ENCODE data around the gene LRRC49. TPM values are rescaled to one million over a fixed set of nuclear protein-coding genes. Genes with fewer than 3 reads are reported as not detected.
"Not testable (repeated sequence)": the region's sequence is repeated elsewhere in the genome, so short reads cannot be mapped to it uniquely, and the experiment has no call there.

Gene LRRC49
- polyA plus RNA-seq, 1 donor (not counting 4 experiments of a cell fraction or from before 2014, with no cell fraction given): 9.9 TPM

DNA sequence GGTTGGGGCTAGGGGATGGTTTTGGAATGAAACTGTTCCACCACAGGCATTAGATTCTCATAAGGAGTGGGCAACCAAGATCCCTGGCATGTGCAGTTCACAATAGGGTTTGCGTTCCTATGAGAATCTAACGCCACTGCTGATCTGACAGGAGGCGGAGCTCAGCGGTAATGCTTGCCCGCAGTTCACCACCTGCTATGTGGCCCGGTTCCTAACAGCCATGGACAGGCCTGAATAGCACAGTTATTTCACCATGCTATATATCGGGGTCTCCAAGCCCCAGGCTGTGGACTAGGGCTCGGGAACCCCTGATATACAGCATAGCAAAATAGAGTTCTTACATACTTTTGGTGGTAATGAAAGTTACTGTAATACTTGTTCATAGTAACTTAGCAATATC, 122.7 kb downstream of the LRRC49 start:
- no peaks in the 10 kb centered on the region for H3K9me3 ChIP-seq (ENCODE audit: control insufficient read depth, low read depth, low read length)
- no peaks in the 10 kb centered on the region for H3K79me2 ChIP-seq (ENCODE audit: control insufficient read depth, insufficient read depth, low read length)
- no peak overlapping the region for H3K9ac ChIP-seq (ENCODE audit: control insufficient read depth, extremely low read depth, insufficient read depth, low read length)
- no peaks in the 10 kb centered on the region for H4K20me1 ChIP-seq (ENCODE audit: control insufficient read depth, extremely low read depth, insufficient read depth, low read length)
- no peak for FAIRE-seq
- H3K4me2 ChIP-seq (ENCODE audit: control insufficient read depth, extremely low read depth, insufficient read depth, low read depth, low read length): no peak overlapping the region
- no peak overlapping the region for H2AFZ ChIP-seq (ENCODE audit: control insufficient read depth, low read length)
- peaks cover 15% of the 10 kb centered on the region for H3K4me1 ChIP-seq (ENCODE audit: control insufficient read depth, extremely low read depth, insufficient read depth, low read length)
- no peak overlapping the region for H3K27ac ChIP-seq (ENCODE audit: control insufficient read depth, insufficient read depth, low read length)
- dilution Hi-C loops (cut with MboI; ENCODE audit: extremely low pct_ligation_motif_present, low sequenced_read_pairs): no loop called here
- H3K4me3 ChIP-seq (ENCODE audit: control insufficient read depth in 2 of 3, extremely low read depth in 1 of 3, insufficient read depth in 2 of 3, low read depth in 1 of 3, low read length in 3 of 3): no peak overlapping the region
- TF ChIP-seq, protein P1, sequence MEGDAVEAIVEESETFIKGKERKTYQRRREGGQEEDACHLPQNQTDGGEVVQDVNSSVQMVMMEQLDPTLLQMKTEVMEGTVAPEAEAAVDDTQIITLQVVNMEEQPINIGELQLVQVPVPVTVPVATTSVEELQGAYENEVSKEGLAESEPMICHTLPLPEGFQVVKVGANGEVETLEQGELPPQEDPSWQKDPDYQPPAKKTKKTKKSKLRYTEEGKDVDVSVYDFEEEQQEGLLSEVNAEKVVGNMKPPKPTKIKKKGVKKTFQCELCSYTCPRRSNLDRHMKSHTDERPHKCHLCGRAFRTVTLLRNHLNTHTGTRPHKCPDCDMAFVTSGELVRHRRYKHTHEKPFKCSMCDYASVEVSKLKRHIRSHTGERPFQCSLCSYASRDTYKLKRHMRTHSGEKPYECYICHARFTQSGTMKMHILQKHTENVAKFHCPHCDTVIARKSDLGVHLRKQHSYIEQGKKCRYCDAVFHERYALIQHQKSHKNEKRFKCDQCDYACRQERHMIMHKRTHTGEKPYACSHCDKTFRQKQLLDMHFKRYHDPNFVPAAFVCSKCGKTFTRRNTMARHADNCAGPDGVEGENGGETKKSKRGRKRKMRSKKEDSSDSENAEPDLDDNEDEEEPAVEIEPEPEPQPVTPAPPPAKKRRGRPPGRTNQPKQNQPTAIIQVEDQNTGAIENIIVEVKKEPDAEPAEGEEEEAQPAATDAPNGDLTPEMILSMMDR (optimal IDR thresholded peaks at IDR 0.05 in 1 of 3, IDR thresholded peaks at IDR 0.05 in 1 of 3, conservative IDR thresholded peaks at IDR 0.05 in 1 of 3; ENCODE audit: extremely low read depth in 1 of 3, insufficient read depth in 2 of 3, low read length in 3 of 3): no peak
- TF ChIP-seq EZH2 (IDR thresholded peaks at IDR 0.05; ENCODE audit: low read length): no peak
- no peak for DNase-seq (ENCODE audit: low read depth, low spot score)
- no peaks in the 10 kb centered on the region for H3K27me3 ChIP-seq (ENCODE audit: control insufficient read depth, extremely low read depth, insufficient read depth, low read length)
- no peaks in the 10 kb centered on the region for H3K9me1 ChIP-seq (ENCODE audit: control insufficient read depth, extremely low read depth, insufficient read depth, low read length)
- no peaks in the 10 kb centered on the region for H3K36me3 ChIP-seq (ENCODE audit: control insufficient read depth in 2 of 2, extremely low read depth in 1 of 2, insufficient read depth in 2 of 2, low read length in 2 of 2)

DNA sequence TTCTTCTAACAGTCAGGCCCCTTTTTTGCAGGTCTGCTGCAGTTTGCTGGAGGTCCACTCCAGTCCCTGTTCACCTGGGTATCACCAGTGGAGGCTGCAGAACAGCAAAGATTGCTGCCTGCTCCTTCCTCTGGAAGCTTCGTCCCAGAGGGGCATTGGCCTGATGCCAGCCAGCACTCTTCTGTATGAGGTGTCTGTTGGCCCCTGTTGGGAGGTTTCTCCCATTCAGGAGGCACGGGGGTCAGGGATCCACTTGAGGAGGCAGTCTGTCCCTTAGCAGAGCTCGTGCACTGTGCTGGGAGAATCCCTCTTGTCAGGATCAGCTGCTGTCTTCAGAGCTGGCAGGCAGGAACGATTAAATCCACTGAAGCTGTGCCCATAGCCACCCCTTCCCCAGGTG, 138.6 kb downstream of the LRRC49 start:
- H3K9me3 ChIP-seq (ENCODE audit: control insufficient read depth, low read depth, low read length); H3K27ac ChIP-seq (ENCODE audit: control insufficient read depth, insufficient read depth, low read length); DNase-seq (ENCODE audit: low read depth, low spot score); H4K20me1 ChIP-seq (ENCODE audit: control insufficient read depth, extremely low read depth, insufficient read depth, low read length); H3K4me3 ChIP-seq (ENCODE audit: control insufficient read depth in 2 of 3, extremely low read depth in 1 of 3, insufficient read depth in 2 of 3, low read depth in 1 of 3, low read length in 3 of 3); H3K36me3 ChIP-seq (ENCODE audit: control insufficient read depth in 2 of 2, extremely low read depth in 1 of 2, insufficient read depth in 2 of 2, low read length in 2 of 2); H3K4me2 ChIP-seq (ENCODE audit: control insufficient read depth, extremely low read depth, insufficient read depth, low read depth, low read length); dilution Hi-C loops (cut with MboI; ENCODE audit: extremely low pct_ligation_motif_present, low sequenced_read_pairs); H3K4me1 ChIP-seq (ENCODE audit: control insufficient read depth, extremely low read depth, insufficient read depth, low read length); H2AFZ ChIP-seq (ENCODE audit: control insufficient read depth, low read length); H3K79me2 ChIP-seq (ENCODE audit: control insufficient read depth, insufficient read depth, low read length); H3K9ac ChIP-seq (ENCODE audit: control insufficient read depth, extremely low read depth, insufficient read depth, low read length); H3K9me1 ChIP-seq (ENCODE audit: control insufficient read depth, extremely low read depth, insufficient read depth, low read length); FAIRE-seq; H3K27me3 ChIP-seq (ENCODE audit: control insufficient read depth, extremely low read depth, insufficient read depth, low read length): not testable (repeated sequence)

DNA sequence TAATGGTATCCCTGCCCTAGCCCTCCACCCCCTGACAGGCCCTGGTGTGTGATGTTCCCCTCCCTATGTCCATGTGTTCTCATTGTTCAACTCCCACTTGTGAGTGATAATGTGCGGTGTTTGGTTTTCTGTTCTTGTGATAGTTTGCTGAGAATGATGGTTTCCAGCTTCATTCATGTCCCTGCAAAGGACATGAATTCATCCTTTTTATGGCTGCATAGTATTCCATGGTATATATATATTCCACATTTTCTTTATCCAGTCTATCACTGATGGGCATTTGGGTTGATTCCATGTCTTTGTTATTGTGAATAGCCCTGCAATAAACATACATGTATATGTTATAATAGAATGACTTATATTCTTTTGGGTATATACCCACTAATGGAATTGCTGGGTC, 142.9 kb downstream of the LRRC49 start:
- H4K20me1 ChIP-seq (ENCODE audit: control insufficient read depth, extremely low read depth, insufficient read depth, low read length); H3K79me2 ChIP-seq (ENCODE audit: control insufficient read depth, insufficient read depth, low read length); H3K4me3 ChIP-seq (ENCODE audit: control insufficient read depth in 2 of 3, extremely low read depth in 1 of 3, insufficient read depth in 2 of 3, low read depth in 1 of 3, low read length in 3 of 3); H3K27ac ChIP-seq (ENCODE audit: control insufficient read depth, insufficient read depth, low read length); H3K36me3 ChIP-seq (ENCODE audit: control insufficient read depth in 2 of 2, extremely low read depth in 1 of 2, insufficient read depth in 2 of 2, low read length in 2 of 2); H3K27me3 ChIP-seq (ENCODE audit: control insufficient read depth, extremely low read depth, insufficient read depth, low read length); FAIRE-seq; H3K4me2 ChIP-seq (ENCODE audit: control insufficient read depth, extremely low read depth, insufficient read depth, low read depth, low read length); dilution Hi-C loops (cut with MboI; ENCODE audit: extremely low pct_ligation_motif_present, low sequenced_read_pairs); H3K9me3 ChIP-seq (ENCODE audit: control insufficient read depth, low read depth, low read length); H3K9me1 ChIP-seq (ENCODE audit: control insufficient read depth, extremely low read depth, insufficient read depth, low read length); H2AFZ ChIP-seq (ENCODE audit: control insufficient read depth, low read length); H3K4me1 ChIP-seq (ENCODE audit: control insufficient read depth, extremely low read depth, insufficient read depth, low read length); H3K9ac ChIP-seq (ENCODE audit: control insufficient read depth, extremely low read depth, insufficient read depth, low read length); DNase-seq (ENCODE audit: low read depth, low spot score): not testable (repeated sequence)

All from keratinocyte (primary cell).